Fibroblast of villous mesenchyme (primary cell): ENCODE measurements around the gene EPHB2. TPM values are rescaled to one million over a fixed set of nuclear protein-coding genes. Genes with fewer than 3 reads are reported as not detected.

Experiments used
- DNase-seq: peaks from one replicate; pipeline ENCODE4 v3.0.0-alpha.2; 2010; ENCODE audit warnings: low read depth
- H3K4me3 ChIP-seq: 2 replicates; pipeline ENCODE4 v1.5.1; 2011; ENCODE audit warnings: low read depth, mild to moderate bottlenecking, low read length
- CTCF ChIP-seq: IDR thresholded peaks from 2 replicates; pipeline ENCODE4 v1.5.1; 2012; ENCODE audit warnings: low read depth, mild to moderate bottlenecking, low read length; ENCODE audit not compliant: insufficient read depth
- total RNA-seq: library from RNA; depleted of rRNA; stranded (reverse); fragments of >200 nt; gene quantifications from 2 replicates; pipeline ENCODE4 v1.2.3, GENCODE V29; 2012

EPHB2 gene
- total RNA-seq, 1 donor = 4.3 TPM

GRCh38 chr1:22865736-22866135 lies 155.1 kb downstream of the EPHB2 start:
- no peak for DNase-seq
- TF ChIP-seq CTCF = no peak
- H3K4me3 ChIP-seq = no peak overlapping the region

- no peak for DNase-seq
- H3K4me3 ChIP-seq = no peak overlapping the region
Observed at GRCh38 chr1:22866868-22867267, 156.2 kb downstream of the EPHB2 start.

GRCh38 chr1:22868331-22868730 lies 157.7 kb downstream of the EPHB2 start:
- DNase-seq = no peak
- H3K4me3 ChIP-seq = no peak overlapping the region
- no peak for TF ChIP-seq CTCF

More at GRCh38 chr1:22866868-22867267, 156.2 kb downstream of the EPHB2 start:
- no peak for TF ChIP-seq CTCF

GRCh38 chr1:22869325-22869724 lies 158.7 kb downstream of the EPHB2 start:
- DNase-seq = no peak
- no peak for TF ChIP-seq CTCF
- no peak overlapping the region for H3K4me3 ChIP-seq

GRCh38 chr1:22870201-22870871 lies 159.7 kb downstream of the EPHB2 start:
- H3K4me3 ChIP-seq = no peak overlapping the region
- no peak for DNase-seq
- TF ChIP-seq CTCF = no peak

- no peak overlapping the region for H3K4me3 ChIP-seq
- no peak for DNase-seq
- TF ChIP-seq CTCF = no peak
Observed at GRCh38 chr1:22872981-22873664, 162.5 kb downstream of the EPHB2 start.
